Cardiac fibroblast (primary cell): ENCODE data around the gene OSGIN1.
A peak's percentile ranks its signal among the peaks of the same experiment; 100 is the strongest.

Experiments
- DNase-seq, 2 donors: peaks; one replicate each; pipeline versions ENCODE4 v3.0.0 to v3.0.0-alpha.2; 2010; ENCODE audit warnings: low read depth in 2 of 2
- H3K4me3 ChIP-seq, 2 donors: replicated peaks in 1 of 2; 1 replicate in 1 of 2; 2 replicates in 1 of 2; pipeline ENCODE4 v1.5.1; 2011; ENCODE audit warnings: low read depth in 2 of 2, low read length in 2 of 2, mild to moderate bottlenecking in 2 of 2, moderate library complexity in 1 of 2
- CTCF ChIP-seq: IDR thresholded peaks from one replicate; pipeline ENCODE4 v1.5.1; 2011; ENCODE audit warnings: low read depth, mild to moderate bottlenecking, low read length, inconsistent platforms

Gene OSGIN1

GRCh38 chr16:83932955-83933673 is 19.9 kb upstream of the OSGIN1 start:
- H3K4me3 ChIP-seq, result no peak overlapping the region
- DNase-seq, result no peak
- TF ChIP-seq CTCF, result no peak

GRCh38 chr16:83933885-83934683 is 19.0 kb upstream of the OSGIN1 start:
- H3K4me3 ChIP-seq, result no peak overlapping the region
- peak; percentile 16 to 39 for DNase-seq
- no peak for TF ChIP-seq CTCF

GRCh38 chr16:83934684-83934977 is 18.4 kb upstream of the OSGIN1 start:
- no peak for TF ChIP-seq CTCF
- no peak for DNase-seq
- no peak overlapping the region for H3K4me3 ChIP-seq

- H3K4me3 ChIP-seq, result no peak overlapping the region
- TF ChIP-seq CTCF, result no peak
- no peak for DNase-seq
Measured at GRCh38 chr16:83935005-83935857, 17.8 kb upstream of the OSGIN1 start.

GRCh38 chr16:83935858-83936255 is 17.2 kb upstream of the OSGIN1 start:
- DNase-seq, result no peak
- no peak overlapping the region for H3K4me3 ChIP-seq
- no peak for TF ChIP-seq CTCF

GRCh38 chr16:83936581-83937165 is 16.4 kb upstream of the OSGIN1 start:
- no peak for DNase-seq
- no peak for TF ChIP-seq CTCF
- no peak overlapping the region for H3K4me3 ChIP-seq
